Esophagus (tissue), 2 donors: ENCODE measurements around the gene SERPINB5. TPM values are rescaled to one million over a fixed set of nuclear protein-coding genes. Genes with fewer than 3 reads are reported as not detected.

Experiments
- H3K27ac ChIP-seq, 2 donors: one replicate each; pipeline ENCODE4 v1.5.1; 2013; ENCODE audit warnings: low read depth in 2 of 2, mild to moderate bottlenecking in 2 of 2, inconsistent platforms in 1 of 2, low read length in 1 of 2, moderate library complexity in 1 of 2
- H3K27me3 ChIP-seq, 2 donors: one replicate each; pipeline ENCODE4 v1.6.1; 2013; ENCODE audit warnings: low read length in 2 of 2, control low read depth in 1 of 2, mild to moderate bottlenecking in 1 of 2; ENCODE audit not compliant: insufficient read depth in 2 of 2, control insufficient read depth in 1 of 2
- H3K36me3 ChIP-seq, 2 donors: one replicate each; pipeline ENCODE4 v1.6.1; 2013; ENCODE audit warnings: low read length in 1 of 2; ENCODE audit not compliant: control insufficient read depth in 2 of 2, insufficient read depth in 2 of 2
- H3K4me1 ChIP-seq, 2 donors: one replicate each; pipeline ENCODE4 v1.6.1; 2013; ENCODE audit warnings: low read length in 1 of 2; ENCODE audit not compliant: control insufficient read depth in 2 of 2, insufficient read depth in 2 of 2
- H3K4me3 ChIP-seq, 2 donors: one replicate each; pipeline ENCODE4 v1.5.1; 2013; ENCODE audit warnings: low read length in 2 of 2, mild to moderate bottlenecking in 2 of 2, low read depth in 1 of 2, moderate library complexity in 1 of 2
- H3K9me3 ChIP-seq, 2 donors: one replicate each; pipeline ENCODE4 v1.6.1; 2013; ENCODE audit warnings: mild to moderate bottlenecking in 2 of 2, low read depth in 1 of 2, low read length in 1 of 2, moderate library complexity in 1 of 2; ENCODE audit not compliant: control insufficient read depth in 2 of 2, insufficient read depth in 1 of 2
- WGBS, 2 donors: extraction: QIAGEN DNeasy Blood & Tissue Kit; methylation state at CpG; one replicate each; pipeline ENCODE4 v1.1.7; 2013; 5-methylcytosine and 5-hydroxymethylcytosine counted together
- polyA plus RNA-seq, 2 donors: library from polyadenylated mRNA; stranded (reverse); fragments of 200-250 nt; gene quantifications; one replicate each; pipeline ENCODE4 v1.2.3, GENCODE V29; 2013
- donor health status: healthy with polysubstance abuse.
- donor health status: Bipolar disorder and iron deficiency.

Gene SERPINB5
- polyA plus RNA-seq, 2 donors, result 48.0 to 174 TPM

DNA sequence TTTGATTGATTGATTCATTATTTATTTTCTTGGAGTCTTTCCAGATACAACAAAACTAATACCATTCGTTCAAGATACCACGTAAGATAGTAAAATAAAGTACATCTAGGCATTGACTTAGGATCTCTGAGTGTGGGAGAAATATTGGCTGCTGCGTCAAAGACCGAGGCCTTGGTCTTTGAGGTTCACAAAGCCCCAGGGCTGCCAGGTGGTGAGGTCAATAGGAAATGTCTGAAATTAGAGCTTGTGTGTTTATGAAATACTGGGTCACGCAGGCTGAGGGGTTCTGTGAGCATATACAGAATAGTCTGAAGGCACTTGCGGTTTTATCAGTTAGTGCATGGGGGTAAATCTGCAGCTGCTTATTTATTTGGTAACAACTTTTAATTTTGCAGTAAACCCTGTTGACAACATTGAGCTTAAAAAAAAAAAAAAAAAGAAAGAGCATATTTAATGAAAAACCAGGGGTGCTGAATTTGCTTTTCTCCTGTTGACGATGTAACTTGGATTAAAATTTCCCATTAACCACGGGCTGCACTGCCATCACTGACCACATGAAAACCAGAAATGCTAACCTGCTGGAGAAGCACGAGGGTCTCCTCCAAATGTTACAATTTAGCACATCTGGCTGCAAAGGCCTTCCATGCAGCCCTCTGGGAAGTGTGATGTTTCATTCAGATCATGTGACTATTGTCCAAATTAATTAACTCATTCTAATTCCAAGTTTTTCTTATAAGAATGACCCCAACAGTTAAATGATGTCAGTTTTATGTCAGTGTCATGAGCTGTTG is 38.3 kb downstream of the SERPINB5 start:
- Histone ChIP-seq H3K4me1 (no peaks in the 10 kb centered on the region), H3K27ac (no peak overlapping the region), H3K36me3 (no peaks in the 10 kb centered on the region), H3K27me3 (no peaks in the 10 kb centered on the region), H3K9me3 (no peaks in the 10 kb centered on the region), H3K4me3 (no peak overlapping the region)
- WGBS, 2 donors, result 61 to 64% methylated on average over 9 of the region's 9 CpGs

DNA sequence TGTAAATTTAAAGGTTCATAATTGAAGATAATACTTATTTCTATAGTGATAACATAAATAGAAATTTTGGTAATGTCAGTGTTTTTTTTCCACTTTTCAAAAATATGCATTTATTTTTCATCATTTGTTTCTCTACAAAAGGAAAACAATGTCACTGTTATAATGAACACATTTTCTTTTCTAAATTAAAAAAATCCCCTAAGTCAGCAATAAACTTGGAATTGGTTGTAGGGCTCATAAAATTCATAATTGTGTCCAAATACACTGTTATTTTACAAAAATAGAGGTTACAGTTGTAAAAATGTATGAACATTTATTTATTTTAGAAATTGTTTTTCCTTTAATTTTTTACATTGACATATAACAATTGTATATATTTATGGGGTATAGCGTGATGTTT is 39.0 kb downstream of the SERPINB5 start:
- 0 to 32% methylated on average over 1 of the region's 1 CpG for WGBS, 2 donors
- Histone ChIP-seq H3K27ac (no peak overlapping the region), H3K4me3 (no peak overlapping the region), H3K36me3 (no peaks in the 10 kb centered on the region), H3K4me1 (no peaks in the 10 kb centered on the region), H3K27me3 (no peaks in the 10 kb centered on the region), H3K9me3 (no peaks in the 10 kb centered on the region)

DNA sequence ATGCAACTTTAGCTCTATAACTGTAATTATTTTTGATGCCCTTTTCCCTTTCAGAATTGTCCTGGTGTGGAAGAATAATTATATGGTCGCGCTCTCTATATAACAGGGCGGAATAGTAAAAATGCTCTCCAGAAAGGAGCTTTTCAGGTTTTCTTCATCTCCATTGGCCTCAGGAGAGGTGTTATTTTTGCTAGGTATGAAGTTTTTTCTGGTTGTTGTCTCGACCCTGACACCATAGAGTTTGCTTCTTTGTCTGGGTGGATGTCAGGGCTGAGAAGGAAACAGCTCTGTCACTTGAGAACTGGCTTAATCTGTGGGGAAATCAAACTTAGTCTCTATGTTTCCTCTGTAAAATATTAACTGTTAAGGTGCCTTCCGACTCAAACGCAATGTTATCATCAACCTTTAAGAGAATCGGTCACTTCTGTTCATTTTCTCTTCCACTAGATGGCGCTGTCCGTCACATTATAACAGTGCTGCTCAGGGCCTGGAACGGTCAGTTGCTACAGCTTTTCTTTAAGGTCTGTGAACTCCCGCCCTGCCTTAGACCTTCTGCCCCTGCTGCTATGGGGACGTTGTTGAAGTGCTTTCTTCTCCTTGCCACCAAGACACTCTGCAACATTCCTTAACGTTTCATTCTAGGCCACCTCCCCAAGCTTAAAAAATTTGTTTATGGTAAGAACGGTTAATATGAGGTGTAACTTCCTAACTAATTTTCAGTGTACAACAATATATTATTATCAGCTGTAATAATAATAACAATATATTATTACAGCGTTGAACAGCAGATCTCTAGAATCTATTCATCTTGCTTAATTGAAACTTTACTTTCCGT is 41.6 kb downstream of the SERPINB5 start:
- no peak overlapping the region for H3K4me3 ChIP-seq
- no peak overlapping the region for H3K27ac ChIP-seq
- no peaks in the 10 kb centered on the region for H3K9me3 ChIP-seq
- WGBS, 2 donors, result 32 to 34% methylated on average over 15 to 16 of the region's 16 CpGs
- H3K36me3 ChIP-seq, result peaks cover 0 to 2% of the 10 kb centered on the region in 2 donors
- H3K4me1 ChIP-seq, result no peaks in the 10 kb centered on the region
- no peaks in the 10 kb centered on the region for H3K27me3 ChIP-seq

DNA sequence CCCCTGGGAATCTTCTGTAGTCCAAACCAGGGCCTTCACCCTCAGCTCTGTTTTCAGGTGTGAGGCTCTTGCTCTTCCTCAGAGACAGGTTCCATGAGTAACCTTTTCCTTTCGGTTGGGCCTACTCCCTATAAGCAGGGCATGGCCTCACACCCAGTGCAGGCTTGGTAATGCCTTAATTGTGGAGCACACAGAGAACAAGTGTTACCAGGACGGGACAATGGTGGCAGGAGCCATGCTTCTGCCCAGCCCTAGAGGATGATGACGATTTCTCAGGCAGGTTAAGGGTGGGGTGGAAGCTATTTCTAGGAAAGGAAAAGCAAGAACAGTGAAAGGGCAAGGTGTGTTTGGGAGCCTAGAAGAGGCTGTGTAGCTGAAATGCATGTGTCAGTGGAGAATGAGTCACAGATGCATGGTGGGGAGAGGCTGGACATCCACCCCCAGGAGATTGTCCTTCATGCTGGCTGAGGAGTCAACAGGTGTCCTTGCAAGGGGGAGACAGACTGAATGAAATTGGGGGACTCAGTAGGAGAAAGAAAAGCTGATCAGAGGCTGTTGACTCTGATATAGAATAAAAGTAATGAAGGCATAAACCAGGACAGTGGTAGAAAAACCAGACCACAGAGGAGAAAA is 43.4 kb downstream of the SERPINB5 start:
- Histone ChIP-seq H3K4me1 (no peaks in the 10 kb centered on the region), H3K9me3 (no peaks in the 10 kb centered on the region), H3K4me3 (no peak overlapping the region), H3K27me3 (no peaks in the 10 kb centered on the region), H3K36me3 (peaks cover 0 to 2% of the 10 kb centered on the region in 2 donors), H3K27ac (peak overlapping the region; percentile 75 to 81)
- 60 to 73% methylated on average over 3 of the region's 3 CpGs for WGBS, 2 donors

DNA sequence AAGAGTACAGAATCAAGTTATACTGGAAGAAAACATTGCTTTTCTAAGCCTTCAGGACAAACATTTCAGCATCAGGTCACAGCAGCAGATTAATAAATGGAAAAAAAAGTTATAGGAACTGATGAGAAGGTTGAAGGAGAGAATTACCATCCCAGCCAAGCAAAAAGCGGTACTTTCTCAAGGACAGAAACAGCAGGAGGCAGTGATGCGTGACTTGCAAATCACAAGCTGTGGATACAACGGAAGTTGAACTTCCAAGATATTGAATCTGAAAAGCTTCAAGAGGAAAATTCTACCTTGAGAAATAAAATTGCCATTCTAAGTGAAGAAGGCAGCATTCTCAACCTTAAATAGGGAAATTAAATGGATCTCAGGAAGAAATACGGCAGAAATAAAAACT is 46.9 kb downstream of the SERPINB5 start:
- H3K9me3 ChIP-seq, result no peaks in the 10 kb centered on the region
- H3K27ac ChIP-seq, result no peak overlapping the region
- WGBS, 2 donors, result 66 to 67% methylated on average over 4 of the region's 4 CpGs
- H3K4me1 ChIP-seq, result no peaks in the 10 kb centered on the region
- H3K36me3 ChIP-seq, result peaks cover 0 to 2% of the 10 kb centered on the region in 2 donors
- H3K27me3 ChIP-seq, result no peaks in the 10 kb centered on the region
- H3K4me3 ChIP-seq, result no peak overlapping the region

DNA sequence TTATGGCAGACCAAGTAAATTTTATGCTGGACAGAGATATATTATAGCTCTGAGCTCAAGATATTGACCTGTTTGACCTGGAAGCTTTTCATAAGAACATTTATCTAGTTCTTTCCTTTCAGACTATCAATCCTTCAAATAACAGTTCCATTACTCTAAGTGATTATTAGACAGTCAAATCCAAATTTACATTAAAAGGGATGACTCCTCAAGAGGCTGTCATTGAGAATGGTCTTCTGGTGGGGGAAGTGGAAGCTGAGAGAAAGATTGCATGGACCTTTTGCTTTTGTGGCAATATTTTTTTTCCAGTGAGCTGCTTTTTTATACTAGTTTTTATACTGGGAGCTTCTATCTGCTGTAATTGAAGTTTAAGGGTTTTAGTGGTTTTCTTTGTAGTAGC is 50.5 kb downstream of the SERPINB5 start:
- H3K27me3 ChIP-seq, result no peaks in the 10 kb centered on the region
- no peak overlapping the region for H3K27ac ChIP-seq
- H3K36me3 ChIP-seq, result no peaks in the 10 kb centered on the region
- H3K9me3 ChIP-seq, result no peaks in the 10 kb centered on the region
- no peaks in the 10 kb centered on the region for H3K4me1 ChIP-seq
- H3K4me3 ChIP-seq, result no peak overlapping the region

DNA sequence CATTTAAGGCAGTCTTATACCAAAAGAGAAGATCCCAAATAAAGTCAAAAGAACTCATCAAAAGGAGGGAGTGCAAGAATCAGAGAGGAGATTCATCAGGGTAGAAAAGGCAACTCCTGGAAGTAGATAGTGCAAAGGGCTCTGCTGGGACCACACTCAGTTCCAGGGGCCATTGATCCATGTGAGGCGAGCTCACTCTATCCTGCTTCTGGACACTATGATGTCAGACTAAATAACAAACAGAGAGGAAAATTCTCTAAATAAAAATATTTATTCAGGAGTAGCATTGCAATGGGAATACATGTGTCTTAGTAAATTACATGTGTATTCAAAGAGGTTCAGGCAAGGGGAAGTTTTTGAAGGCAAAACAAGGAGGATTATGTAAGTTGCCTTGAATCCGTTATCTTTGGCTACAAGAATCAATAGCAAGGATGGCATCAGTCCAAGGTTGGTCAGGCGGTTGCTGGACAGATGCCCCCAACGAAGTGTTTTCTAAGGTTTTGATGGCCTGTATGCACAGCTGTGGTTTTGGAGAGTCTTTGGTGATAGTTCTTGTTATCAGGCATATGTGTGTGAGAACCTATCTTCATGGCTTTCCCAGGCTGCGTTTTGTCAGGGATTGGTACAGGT is 52.2 kb downstream of the SERPINB5 start:
- 68 to 77% methylated on average over 5 of the region's 5 CpGs for WGBS, 2 donors

DNA sequence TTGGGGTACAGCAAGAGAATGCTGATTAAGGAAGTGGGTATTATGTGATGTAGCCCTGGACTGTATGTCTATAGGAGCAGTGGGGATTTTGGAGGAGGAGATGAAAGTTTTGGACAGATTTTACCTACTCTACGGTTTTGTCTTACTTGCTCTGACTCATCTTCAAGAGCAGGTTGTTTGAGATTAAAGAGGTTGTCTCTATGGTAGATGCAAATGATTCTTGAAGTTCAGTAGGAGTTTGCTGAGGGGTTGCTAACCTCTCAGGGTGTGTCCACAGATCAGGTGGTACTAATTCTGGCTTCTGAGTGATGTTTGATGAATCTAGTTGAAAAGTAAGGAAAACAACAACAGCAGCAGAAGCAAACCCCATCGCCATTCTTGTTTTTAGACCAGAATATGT is 55.7 kb downstream of the SERPINB5 start:
- no peaks in the 10 kb centered on the region for H3K36me3 ChIP-seq
- H3K4me1 ChIP-seq, result no peaks in the 10 kb centered on the region
- no peaks in the 10 kb centered on the region for H3K27me3 ChIP-seq
- no peaks in the 10 kb centered on the region for H3K9me3 ChIP-seq
- no peak overlapping the region for H3K4me3 ChIP-seq
- WGBS, 2 donors, result 70 to 78% methylated on average over 2 of the region's 2 CpGs
- H3K27ac ChIP-seq, result no peak overlapping the region

More for the DNA sequence above, 52.2 kb downstream of the SERPINB5 start:
- Histone ChIP-seq H3K27me3 (no peaks in the 10 kb centered on the region), H3K9me3 (no peaks in the 10 kb centered on the region), H3K27ac (no peak overlapping the region), H3K4me3 (no peak overlapping the region), H3K36me3 (no peaks in the 10 kb centered on the region), H3K4me1 (no peaks in the 10 kb centered on the region)

DNA sequence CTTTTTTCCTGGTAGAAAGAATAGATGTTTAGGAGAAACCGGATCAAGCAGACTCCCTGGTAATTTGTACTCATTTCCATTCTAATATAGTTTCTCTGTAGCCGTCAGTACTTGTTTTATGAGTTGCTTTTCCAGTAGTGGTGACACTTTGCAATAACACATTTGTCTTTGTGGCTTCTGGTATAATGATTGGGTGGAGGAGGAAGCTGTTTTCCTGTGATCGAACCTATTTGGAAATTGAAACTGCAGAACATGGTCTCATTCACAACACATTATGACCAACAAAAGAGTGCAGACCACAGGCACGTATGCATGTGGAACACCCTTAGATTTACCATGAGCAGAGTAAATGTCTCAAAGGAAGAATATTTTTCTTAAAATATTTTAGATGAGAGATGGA is 57.9 kb downstream of the SERPINB5 start:
- Histone ChIP-seq H3K27me3 (no peaks in the 10 kb centered on the region), H3K4me3 (no peak overlapping the region), H3K36me3 (no peaks in the 10 kb centered on the region), H3K27ac (peak overlapping the region; percentile 29 to 64), H3K9me3 (no peaks in the 10 kb centered on the region), H3K4me1 (no peaks in the 10 kb centered on the region)
- 42 to 43% methylated on average over 4 of the region's 4 CpGs for WGBS, 2 donors
